Panc1 (cell line): ENCODE measurements around the gene NKX6-2. TPM values are rescaled to one million over a fixed set of nuclear protein-coding genes. Genes with fewer than 3 reads are reported as not detected.

Experiments
- ATAC-seq: fragments of 200-7000 bp; cut with Tn5 transposase; 2 replicates; pipeline ENCODE4 v1.9.1; 2020; ENCODE audit warnings: mild to moderate bottlenecking, moderate library complexity
- BruUV-seq: library from RNA; stranded (reverse); fragments of 400-500 nt; replicated peaks from 2 replicates; lab custom pipeline; 2021; lab: Mats Ljungman, UMichigan
- CTCF ChIA-PET: fragments of 300-600 bp; sonication (Branson Sonifier 250); formaldehyde crosslinking; loops from one replicate; lab custom pipeline; 2022; ENCODE audit warnings: antibody characterized with exemption; lab: Charles Lee
- POLR2A ChIA-PET: fragments of 300-600 bp; sonication (Branson Sonifier 250); formaldehyde crosslinking; loops from one replicate; lab custom pipeline; 2022; ENCODE audit warnings: antibody characterized with exemption; lab: Charles Lee
- DNase-seq: peaks from one replicate; pipeline ENCODE4 v3.0.0-alpha.2; 2010; ENCODE audit warnings: low read depth, low spot score
- H3K27ac ChIP-seq: 2 replicates; pipeline ENCODE4 v1.5.1; 2011; ENCODE audit warnings: mild to moderate bottlenecking, low read length, inconsistent platforms
- H3K27me3 ChIP-seq: fragments of 200-500 bp; sonication (Bioruptor generic); 2 replicates; pipeline ENCODE4 v1.6.0; 2014; ENCODE audit warnings: low read length, inconsistent platforms; ENCODE audit not compliant: control insufficient read depth, insufficient read depth
- H3K36me3 ChIP-seq: fragments of 200-500 bp; sonication (Bioruptor generic); 2 replicates; pipeline ENCODE4 v1.5.1; 2014; ENCODE audit warnings: inconsistent platforms, mild to moderate bottlenecking, low read length, moderate library complexity; ENCODE audit not compliant: control insufficient read depth, insufficient read depth
- H3K4me1 ChIP-seq: 2 replicates; pipeline ENCODE4 v1.5.1; 2011; ENCODE audit warnings: inconsistent platforms, mild to moderate bottlenecking, low read length, moderate library complexity; ENCODE audit not compliant: control insufficient read depth, insufficient read depth
- H3K4me3 ChIP-seq, 2 experiments: 2 replicates each; pipeline ENCODE4 v1.5.1; 2011 to 2012; ENCODE audit warnings: low read depth in 2 of 2, low read length in 2 of 2, mild to moderate bottlenecking in 2 of 2, inconsistent platforms in 1 of 2, moderate library complexity in 1 of 2
- H3K9me3 ChIP-seq: fragments of 200-500 bp; sonication (Bioruptor generic); 2 replicates; pipeline ENCODE4 v1.5.1; 2014; ENCODE audit warnings: low read depth, mild to moderate bottlenecking, inconsistent platforms, low read length, moderate library complexity; ENCODE audit not compliant: control insufficient read depth, insufficient read depth
- CTCF ChIP-seq: fragments of 450-650 bp; IDR thresholded peaks from 2 replicates; pipeline ENCODE4 v1.5.1; 2017; ENCODE audit warnings: mild to moderate bottlenecking
- POLR2AphosphoS5 ChIP-seq: IDR thresholded peaks from 2 replicates; pipeline ENCODE4 v1.6.1; 2012; ENCODE audit warnings: mild to moderate bottlenecking, low read depth, low read length, moderate library complexity
- SIN3A ChIP-seq: IDR thresholded peaks from 2 replicates; pipeline ENCODE4 v1.6.1; 2012; ENCODE audit warnings: low read depth, mild to moderate bottlenecking, low read length, moderate library complexity, borderline replicate concordance; ENCODE audit not compliant: insufficient read depth
- TCF7L2 ChIP-seq: IDR thresholded peaks from 2 replicates; pipeline ENCODE4 v1.6.1; 2011; ENCODE audit warnings: mild to moderate bottlenecking, low read depth, low read length, inconsistent platforms
- in situ Hi-C: cut with HindIII; loops from 2 replicates; pipeline ENCODE4 v1.10.0; 2016; ENCODE audit warnings: low sequenced_read_pairs, low pct_unique_long_range_greater_than_20kb
- intact Hi-C: fragments of 100-400 bp; cut with micrococcal nuclease; formaldehyde crosslinking; loops from one replicate; pipeline ENCODE4 v1.10.0; 2022; ENCODE audit not compliant: unreplicated experiment
- total RNA-seq: library from RNA; stranded (reverse); gene quantifications from one replicate; pipeline ENCODE4 v1.2.1, GENCODE V29; 2021; ENCODE audit not compliant: unreplicated experiment
- TF ChIP-seq, protein P1 (sequence below), 2 experiments: IDR thresholded peaks; 2 replicates each; pipeline ENCODE4 v1.6.1; 2011 to 2012; ENCODE audit warnings: low read depth in 2 of 2, control low read depth in 1 of 2, low read length in 1 of 2, mild to moderate bottlenecking in 1 of 2, moderate library complexity in 1 of 2; ENCODE audit not compliant: insufficient read depth in 1 of 2

NKX6-2 gene
- total RNA-seq, 1 experiment from 2014 or later, result 1.6 TPM

DNA sequence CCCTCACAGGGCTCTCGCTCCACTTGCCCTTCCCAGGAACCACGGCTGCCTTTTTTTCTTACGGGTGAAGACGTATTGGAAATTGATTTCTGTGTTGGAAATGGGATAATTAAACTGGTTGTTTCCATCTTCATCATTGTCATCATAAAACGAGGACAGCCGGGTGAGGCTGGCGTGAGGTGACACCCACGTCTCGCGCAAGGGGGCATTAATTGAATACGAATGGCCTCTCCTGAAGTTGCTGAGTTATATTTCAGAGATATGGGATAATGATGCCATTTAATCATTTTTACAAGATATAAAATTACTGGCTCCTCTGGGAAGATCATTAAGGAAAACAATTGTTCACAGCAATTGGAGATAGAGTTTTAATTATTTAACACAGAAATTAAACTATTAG lies 18.3 kb upstream of the NKX6-2 start:
- intact Hi-C loops (no loop called here), in situ Hi-C loops (no loop called here)
- H3K4me1 ChIP-seq, result no peaks in the 10 kb centered on the region
- no TSS peak for BruUV-seq
- no peaks in the 10 kb centered on the region for H3K36me3 ChIP-seq
- no peaks in the 10 kb centered on the region for H3K9me3 ChIP-seq
- no peak overlapping the region for H3K4me3 ChIP-seq
- no peaks in the 10 kb centered on the region for H3K27me3 ChIP-seq
- ChIA-PET CTCF (interaction anchor here (0.6 kb wide), 1 partner anchor 350 kb away, joined by 3 read pairs; no protein-coding TSS in a partner anchor), POLR2A (interaction anchor here (0.6 kb wide), 1 partner anchor 50 kb away, joined by 3 read pairs; no protein-coding TSS in a partner anchor)
- TF ChIP-seq, protein P1, sequence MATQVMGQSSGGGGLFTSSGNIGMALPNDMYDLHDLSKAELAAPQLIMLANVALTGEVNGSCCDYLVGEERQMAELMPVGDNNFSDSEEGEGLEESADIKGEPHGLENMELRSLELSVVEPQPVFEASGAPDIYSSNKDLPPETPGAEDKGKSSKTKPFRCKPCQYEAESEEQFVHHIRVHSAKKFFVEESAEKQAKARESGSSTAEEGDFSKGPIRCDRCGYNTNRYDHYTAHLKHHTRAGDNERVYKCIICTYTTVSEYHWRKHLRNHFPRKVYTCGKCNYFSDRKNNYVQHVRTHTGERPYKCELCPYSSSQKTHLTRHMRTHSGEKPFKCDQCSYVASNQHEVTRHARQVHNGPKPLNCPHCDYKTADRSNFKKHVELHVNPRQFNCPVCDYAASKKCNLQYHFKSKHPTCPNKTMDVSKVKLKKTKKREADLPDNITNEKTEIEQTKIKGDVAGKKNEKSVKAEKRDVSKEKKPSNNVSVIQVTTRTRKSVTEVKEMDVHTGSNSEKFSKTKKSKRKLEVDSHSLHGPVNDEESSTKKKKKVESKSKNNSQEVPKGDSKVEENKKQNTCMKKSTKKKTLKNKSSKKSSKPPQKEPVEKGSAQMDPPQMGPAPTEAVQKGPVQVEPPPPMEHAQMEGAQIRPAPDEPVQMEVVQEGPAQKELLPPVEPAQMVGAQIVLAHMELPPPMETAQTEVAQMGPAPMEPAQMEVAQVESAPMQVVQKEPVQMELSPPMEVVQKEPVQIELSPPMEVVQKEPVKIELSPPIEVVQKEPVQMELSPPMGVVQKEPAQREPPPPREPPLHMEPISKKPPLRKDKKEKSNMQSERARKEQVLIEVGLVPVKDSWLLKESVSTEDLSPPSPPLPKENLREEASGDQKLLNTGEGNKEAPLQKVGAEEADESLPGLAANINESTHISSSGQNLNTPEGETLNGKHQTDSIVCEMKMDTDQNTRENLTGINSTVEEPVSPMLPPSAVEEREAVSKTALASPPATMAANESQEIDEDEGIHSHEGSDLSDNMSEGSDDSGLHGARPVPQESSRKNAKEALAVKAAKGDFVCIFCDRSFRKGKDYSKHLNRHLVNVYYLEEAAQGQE (IDR thresholded peaks at IDR 0.05; ENCODE audit: insufficient read depth in 1 of 2, low read depth in 2 of 2, low read length in 1 of 2), result no peak
- TF ChIP-seq POLR2AphosphoS5, result no peak
- TF ChIP-seq TCF7L2, result no peak
- no peak for TF ChIP-seq CTCF
- no peak for TF ChIP-seq SIN3A
- no peak overlapping the region for H3K27ac ChIP-seq
- no peak for DNase-seq
- no peak for ATAC-seq

GRCh38 chr10:132803416-132804210 lies 17.7 kb upstream of the NKX6-2 start:
- ATAC-seq (no peak), DNase-seq (no peak)
- H3K36me3 ChIP-seq, result no peaks in the 10 kb centered on the region
- no peak overlapping the region for H3K4me3 ChIP-seq
- CTCF ChIA-PET, result no interaction called here
- in situ Hi-C loops, result no loop called here
- H3K4me1 ChIP-seq, result no peaks in the 10 kb centered on the region
- no peak overlapping the region for H3K27ac ChIP-seq
- TF ChIP-seq TCF7L2, result no peak
- TF ChIP-seq CTCF, result no peak
- TF ChIP-seq, protein P1 (IDR thresholded peaks at IDR 0.05; ENCODE audit: insufficient read depth in 1 of 2, low read depth in 2 of 2, low read length in 1 of 2), result no peak
- TF ChIP-seq SIN3A, result no peak
- TF ChIP-seq POLR2AphosphoS5, result no peak
- no peaks in the 10 kb centered on the region for H3K9me3 ChIP-seq
- H3K27me3 ChIP-seq, result no peaks in the 10 kb centered on the region
- POLR2A ChIA-PET, result interaction anchor here (0.6 kb wide), 1 partner anchor 50 kb away, joined by 3 read pairs; no protein-coding TSS in a partner anchor
- intact Hi-C loops, result no loop called here
- no TSS peak for BruUV-seq
